Hepatocyte (in vitro differentiated cells): ENCODE measurements around the gene OMD.

Experiments used
- EZH2 ChIP-seq: fragments of 200-600 bp; sonication (generic); IDR thresholded peaks from 2 replicates; pipeline ENCODE4 v1.6.1; 2016; ENCODE audit warnings: antibody characterized with exemption, mild to moderate bottlenecking, borderline replicate concordance
- EZH2phosphoT487 ChIP-seq: fragments of 200-600 bp; sonication (generic); IDR thresholded peaks from one replicate; pipeline ENCODE4 v1.6.1; 2018; ENCODE audit warnings: antibody characterized with exemption, mild to moderate bottlenecking, low read depth, moderate library complexity; ENCODE audit not compliant: unreplicated experiment, severe bottlenecking
- TF ChIP-seq, protein P1 (sequence below): fragments of 200-600 bp; sonication (generic); IDR thresholded peaks from 2 replicates; pipeline ENCODE4 v1.5.1; 2016; ENCODE audit warnings: antibody characterized with exemption, mild to moderate bottlenecking; ENCODE audit not compliant: poor library complexity

DNA sequence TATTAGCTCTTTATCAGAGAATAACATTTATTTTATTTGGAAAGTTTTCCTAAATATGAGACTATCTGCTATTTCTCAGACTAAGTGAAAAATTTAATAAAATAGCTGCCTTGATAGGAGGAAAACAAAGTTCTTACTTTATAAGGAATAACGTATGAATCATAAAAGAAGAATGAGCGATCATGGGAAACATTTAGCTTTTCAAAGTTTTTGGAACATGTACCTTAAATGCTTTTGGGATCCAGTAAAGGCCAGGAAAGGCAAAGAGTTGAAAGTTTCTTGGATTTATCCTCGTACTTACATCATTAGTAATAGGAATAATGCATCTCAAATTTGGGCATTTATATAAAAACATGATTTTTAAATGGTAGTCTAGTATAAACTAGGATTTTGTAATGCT is 39.3 kb downstream of the OMD start:
- TF ChIP-seq, protein P1, sequence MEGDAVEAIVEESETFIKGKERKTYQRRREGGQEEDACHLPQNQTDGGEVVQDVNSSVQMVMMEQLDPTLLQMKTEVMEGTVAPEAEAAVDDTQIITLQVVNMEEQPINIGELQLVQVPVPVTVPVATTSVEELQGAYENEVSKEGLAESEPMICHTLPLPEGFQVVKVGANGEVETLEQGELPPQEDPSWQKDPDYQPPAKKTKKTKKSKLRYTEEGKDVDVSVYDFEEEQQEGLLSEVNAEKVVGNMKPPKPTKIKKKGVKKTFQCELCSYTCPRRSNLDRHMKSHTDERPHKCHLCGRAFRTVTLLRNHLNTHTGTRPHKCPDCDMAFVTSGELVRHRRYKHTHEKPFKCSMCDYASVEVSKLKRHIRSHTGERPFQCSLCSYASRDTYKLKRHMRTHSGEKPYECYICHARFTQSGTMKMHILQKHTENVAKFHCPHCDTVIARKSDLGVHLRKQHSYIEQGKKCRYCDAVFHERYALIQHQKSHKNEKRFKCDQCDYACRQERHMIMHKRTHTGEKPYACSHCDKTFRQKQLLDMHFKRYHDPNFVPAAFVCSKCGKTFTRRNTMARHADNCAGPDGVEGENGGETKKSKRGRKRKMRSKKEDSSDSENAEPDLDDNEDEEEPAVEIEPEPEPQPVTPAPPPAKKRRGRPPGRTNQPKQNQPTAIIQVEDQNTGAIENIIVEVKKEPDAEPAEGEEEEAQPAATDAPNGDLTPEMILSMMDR = no peak
- TF ChIP-seq EZH2 (no peak), EZH2phosphoT487 (no peak)
